ENCODE results near the gene MAPKAPK2. TPM values are rescaled to one million over a fixed set of nuclear protein-coding genes. Genes with fewer than 3 reads are reported as not detected.
"Not testable (repeated sequence)": the region's sequence is repeated elsewhere in the genome, so short reads cannot be mapped to it uniquely, and the experiment has no call there.

Gene MAPKAPK2
- total RNA-seq = 200 TPM
- long read RNA-seq, transcript MAPKAPK2-202 (10 exons, 2,961 nt) = major isoform, 34 of 67 reads
- long read RNA-seq, partial matches to known transcripts = 7 of 67 reads
- long read RNA-seq, other reads (novel, unspliced or antisense) = 26 of 67 reads

DNA sequence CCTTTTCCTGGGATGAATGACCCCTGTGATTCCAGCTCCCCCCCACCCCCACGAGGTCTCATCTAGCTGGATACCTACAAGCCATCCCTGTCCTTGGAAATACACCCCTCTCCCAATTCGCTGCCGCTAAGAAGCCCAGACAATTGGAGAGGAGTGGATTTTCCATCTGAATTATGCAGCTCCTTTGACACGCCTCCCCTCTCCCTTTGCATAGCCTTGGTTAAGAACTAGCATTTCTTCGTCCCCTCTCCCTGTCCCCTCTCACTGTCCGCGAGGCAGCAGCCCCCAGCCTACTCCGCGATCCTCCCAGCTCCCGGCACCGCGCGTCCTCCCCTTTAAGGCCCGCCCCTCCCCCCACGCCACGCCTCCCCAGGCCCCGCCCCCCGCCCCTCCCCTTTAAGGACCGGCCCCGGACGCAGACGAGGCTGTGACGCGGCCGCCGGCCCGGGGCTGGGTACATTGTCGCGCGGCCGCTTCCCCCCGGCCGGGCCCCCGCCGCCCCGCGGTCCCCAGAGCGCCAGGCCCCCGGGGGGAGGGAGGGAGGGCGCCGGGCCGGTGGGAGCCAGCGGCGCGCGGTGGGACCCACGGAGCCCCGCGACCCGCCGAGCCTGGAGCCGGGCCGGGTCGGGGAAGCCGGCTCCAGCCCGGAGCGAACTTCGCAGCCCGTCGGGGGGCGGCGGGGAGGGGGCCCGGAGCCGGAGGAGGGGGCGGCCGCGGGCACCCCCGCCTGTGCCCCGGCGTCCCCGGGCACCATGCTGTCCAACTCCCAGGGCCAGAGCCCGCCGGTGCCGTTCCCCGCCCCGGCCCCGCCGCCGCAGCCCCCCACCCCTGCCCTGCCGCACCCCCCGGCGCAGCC is at the start of gene MAPKAPK2:
MAPKAPK2 (plus strand) TSS at position 428 of the 856 bp plus-strand sequence; CDS start at position 753, 325 bp downstream.
- DNase-seq = peak; percentile 89
- ATAC-seq (ENCODE audit: poor library complexity) = peak; percentile 72
- intact Hi-C loops (cut with DNase I) = loop anchor here (5.0 kb wide), 1 partner anchor 38 kb away; no protein-coding TSS in a partner anchor

DNA sequence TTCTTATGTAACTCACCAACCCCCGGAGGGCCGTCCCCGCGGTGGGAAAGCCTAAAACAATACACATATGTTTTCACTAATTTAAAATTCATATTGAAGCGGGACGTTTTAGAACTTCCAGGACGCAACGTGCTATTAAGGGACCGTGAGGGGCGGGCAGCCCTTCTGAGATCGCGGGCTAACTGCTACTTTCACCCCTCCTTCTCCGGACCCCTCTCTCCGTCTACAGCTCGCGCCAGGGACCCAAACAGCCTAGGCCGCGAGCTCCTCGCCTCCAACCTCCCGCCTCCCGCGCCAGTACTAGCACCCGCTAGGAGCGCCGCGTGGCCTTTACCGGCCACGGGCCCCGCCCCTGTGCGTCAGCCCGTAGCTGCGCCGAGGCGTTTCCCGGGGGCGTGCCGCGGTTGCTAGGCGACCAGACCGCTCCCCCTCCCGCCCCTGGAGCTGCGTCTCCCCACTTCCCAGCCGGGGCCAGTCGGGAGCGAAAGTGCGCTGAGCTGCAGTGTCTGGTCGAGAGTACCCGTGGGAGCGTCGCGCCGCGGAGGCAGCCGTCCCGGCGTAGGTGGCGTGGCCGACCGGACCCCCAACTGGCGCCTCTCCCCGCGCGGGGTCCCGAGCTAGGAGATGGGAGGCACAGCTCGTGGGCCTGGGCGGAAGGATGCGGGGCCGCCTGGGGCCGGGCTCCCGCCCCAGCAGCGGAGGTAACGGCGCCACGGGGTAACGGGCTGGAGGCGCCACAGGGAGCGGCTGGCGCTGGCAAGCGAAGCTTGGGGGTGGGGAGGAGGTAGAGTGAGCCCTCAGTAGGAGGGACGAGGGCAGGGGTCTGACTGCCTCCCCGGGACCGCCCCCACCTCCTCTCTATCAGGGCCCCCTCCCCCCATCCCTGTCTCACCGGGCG is 49.4 kb upstream of the MAPKAPK2 start, which contains the start of gene DYRK3:
DYRK3 (plus strand) TSS at position 457 of the 898 bp plus-strand sequence; CDS start at position 625, 168 bp downstream.
- intact Hi-C loops (cut with DNase I) = loop anchor here (2.0 to 10.0 kb wide), 2 partner anchors 89 to 173 kb away; no protein-coding TSS in a partner anchor
- ATAC-seq (ENCODE audit: poor library complexity) = peak; percentile 99
- DNase-seq = peak; percentile 97

- intact Hi-C loops (cut with DNase I) = loop anchor here (2.0 to 10.0 kb wide), 2 partner anchors 89 to 173 kb away; no protein-coding TSS in a partner anchor
- DNase-seq (no peak), ATAC-seq (ENCODE audit: poor library complexity) (no peak)
Observed at GRCh38 chr1:206635978-206636345, 48.7 kb upstream of the MAPKAPK2 start.

- no peak for DNase-seq
- intact Hi-C loops (cut with DNase I) = loop anchor here (10.0 kb wide), 1 partner anchor 88 kb away; no protein-coding TSS in a partner anchor
- ATAC-seq (ENCODE audit: poor library complexity) = no peak
Observed at GRCh38 chr1:206636671-206637070, 48.0 kb upstream of the MAPKAPK2 start.

DNA sequence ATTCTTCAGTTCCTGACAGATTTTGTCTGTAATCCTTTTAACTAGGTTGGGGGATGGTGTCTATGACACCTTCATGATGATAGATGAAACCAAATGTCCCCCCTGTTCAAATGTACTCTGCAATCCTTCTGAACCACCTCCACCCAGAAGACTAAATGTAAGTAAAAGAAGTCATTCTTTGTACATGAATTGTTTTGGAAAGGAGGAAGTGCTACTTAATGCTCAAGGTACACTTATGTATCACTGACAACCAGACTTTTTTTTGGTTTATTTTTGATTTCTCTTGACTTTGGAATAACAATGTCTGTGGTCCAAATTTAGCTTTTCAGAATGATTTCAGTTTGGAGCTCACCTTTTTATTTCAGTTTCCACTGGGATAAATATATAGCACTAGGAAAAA is 47.1 kb upstream of the MAPKAPK2 start:
- no peak for DNase-seq
- intact Hi-C loops (cut with DNase I) = loop anchor here (10.0 kb wide), 1 partner anchor 87 kb away; no protein-coding TSS in a partner anchor
- ATAC-seq (ENCODE audit: poor library complexity) = no peak

DNA sequence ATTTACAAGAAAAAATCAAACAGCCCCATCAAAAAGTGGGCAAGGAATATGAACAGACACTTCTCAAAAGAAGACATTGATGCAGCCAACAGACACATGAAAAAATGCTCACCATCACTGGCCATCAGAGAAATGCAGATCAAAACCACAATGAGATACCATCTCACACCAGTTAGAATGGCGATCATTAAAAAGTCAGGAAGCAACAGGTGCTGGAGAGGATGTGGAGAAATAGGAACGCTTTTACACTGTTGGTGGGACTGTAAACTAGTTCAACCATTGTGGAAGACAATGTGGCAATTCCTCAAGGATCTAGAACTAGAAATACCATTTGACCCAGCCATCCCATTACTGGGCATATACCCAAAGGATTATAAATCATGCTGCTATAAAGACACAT is 42.6 kb upstream of the MAPKAPK2 start:
- ATAC-seq (ENCODE audit: poor library complexity); DNase-seq; intact Hi-C loops (cut with DNase I): not testable (repeated sequence)

- ATAC-seq (ENCODE audit: poor library complexity) (no peak), DNase-seq (no peak)
- intact Hi-C loops (cut with DNase I) = no loop called here
Observed at GRCh38 chr1:206643118-206643698, 41.5 kb upstream of the MAPKAPK2 start.

DNA sequence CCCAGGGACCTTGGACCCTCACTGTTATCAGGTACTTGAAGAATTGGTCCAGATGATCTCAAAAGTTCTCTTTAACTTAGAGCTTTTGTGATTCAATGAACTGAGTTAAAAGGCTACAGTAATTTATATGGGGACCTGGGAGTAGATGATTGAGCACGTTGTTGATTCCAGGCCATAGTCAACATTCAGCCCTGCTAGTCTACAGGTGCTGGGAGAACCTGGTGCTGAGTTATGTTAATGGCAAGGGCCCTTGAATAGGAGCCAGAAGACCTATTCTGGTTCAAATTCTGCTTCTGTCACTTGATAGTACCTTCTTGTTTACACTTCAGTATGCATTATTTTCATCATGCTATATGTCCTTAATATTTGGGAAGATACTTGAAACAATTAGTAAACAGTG is 38.2 kb upstream of the MAPKAPK2 start:
- intact Hi-C loops (cut with DNase I) = no loop called here
- ATAC-seq (ENCODE audit: poor library complexity) (no peak), DNase-seq (no peak)

DNA sequence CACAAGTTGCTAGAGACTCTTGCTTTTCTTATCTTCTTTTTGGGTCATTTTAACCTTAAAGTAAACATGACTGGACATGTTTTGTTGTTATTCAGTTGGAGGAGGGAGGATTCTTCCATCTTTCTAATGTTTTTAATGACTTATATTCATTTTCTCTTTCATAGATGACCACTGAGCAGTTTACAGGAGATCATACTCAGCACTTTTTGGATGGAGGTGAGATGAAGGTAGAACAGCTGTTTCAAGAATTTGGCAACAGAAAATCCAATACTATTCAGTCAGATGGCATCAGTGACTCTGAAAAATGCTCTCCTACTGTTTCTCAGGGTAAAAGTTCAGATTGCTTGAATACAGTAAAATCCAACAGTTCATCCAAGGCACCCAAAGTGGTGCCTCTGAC is 37.5 kb upstream of the MAPKAPK2 start:
- intact Hi-C loops (cut with DNase I) = no loop called here
- no peak for DNase-seq
- no peak for ATAC-seq (ENCODE audit: poor library complexity)

DNA sequence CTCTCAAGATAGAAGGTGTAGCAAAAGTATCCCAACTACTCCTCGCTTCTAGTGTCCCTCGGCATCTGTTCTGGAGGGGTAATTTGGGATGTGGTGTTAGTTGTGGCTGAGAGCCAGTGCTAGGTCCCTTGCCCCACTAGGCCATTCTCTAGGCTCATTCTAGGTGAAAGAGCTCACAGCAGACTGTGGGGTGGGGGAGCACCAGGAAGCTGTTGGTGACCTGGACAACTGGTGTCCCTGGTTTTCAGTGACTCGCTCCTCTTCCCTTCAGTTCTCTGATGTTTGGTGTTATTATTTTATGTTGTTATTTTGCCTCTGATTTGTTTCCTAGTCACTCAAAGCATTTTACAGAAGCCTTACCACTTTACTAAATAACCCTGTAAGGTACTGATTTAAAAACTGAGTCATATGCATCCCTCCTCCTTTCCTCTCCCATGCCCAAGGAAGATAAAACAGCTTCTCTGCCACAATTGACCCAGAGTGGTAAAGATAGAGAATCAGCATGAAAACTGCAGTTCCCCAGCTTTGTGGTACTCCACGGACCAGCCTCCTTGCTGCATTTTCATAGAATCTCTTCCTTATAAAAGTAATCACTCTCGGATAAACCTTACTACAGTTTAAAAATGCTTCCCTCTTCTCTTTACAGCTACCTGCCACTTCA is 35.3 kb upstream of the MAPKAPK2 start:
- peak; percentile 38 for ATAC-seq (ENCODE audit: poor library complexity)
- intact Hi-C loops (cut with DNase I) = no loop called here
- no peak for DNase-seq

- no peak for DNase-seq
- ATAC-seq (ENCODE audit: poor library complexity) = no peak
- intact Hi-C loops (cut with DNase I) = no loop called here
Observed at GRCh38 chr1:206651014-206651413, 33.7 kb upstream of the MAPKAPK2 start.

DNA sequence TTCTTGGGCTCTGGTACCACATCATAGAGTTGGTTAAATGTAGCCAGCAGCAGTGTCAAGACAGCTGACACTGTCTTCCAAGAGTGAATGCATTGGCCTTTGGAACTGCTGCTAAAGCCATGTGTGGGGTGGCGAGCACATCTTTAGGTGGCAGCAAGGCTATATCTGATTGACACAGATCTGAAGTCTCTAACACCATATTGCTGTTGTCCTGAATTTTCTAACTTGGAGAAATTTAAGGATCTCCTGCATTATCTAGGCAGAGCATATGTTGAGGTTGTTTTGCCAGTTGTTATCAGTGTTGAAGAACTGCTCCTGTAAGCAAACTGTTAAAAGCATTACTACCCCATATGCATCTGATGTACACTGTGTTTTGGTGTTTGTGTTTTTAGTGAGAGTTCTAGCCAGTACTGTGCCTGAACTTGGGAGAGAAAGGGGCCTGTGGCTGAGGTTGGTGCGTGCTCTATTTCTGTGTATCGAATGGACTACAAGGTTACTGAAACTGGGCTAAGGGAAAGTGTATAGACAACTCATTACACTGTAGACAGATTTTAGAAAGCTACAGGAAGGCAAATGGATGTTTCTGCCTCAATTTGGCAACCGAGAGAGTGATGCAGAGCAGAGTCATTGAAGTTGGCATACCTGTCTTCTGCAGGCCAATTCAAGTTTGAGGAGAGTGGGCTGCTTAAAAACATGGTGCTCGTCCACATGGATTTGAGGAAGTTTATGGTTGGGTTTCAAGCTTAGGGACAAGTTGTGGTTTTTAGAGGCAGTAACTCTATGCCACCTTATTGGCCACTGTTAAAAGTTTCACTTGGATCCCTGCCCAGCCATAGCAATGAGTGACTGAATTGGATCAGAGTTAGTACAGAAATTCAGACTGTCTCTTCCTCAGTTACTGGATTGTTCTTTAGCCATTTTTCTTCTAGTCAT is 32.5 kb upstream of the MAPKAPK2 start:
- intact Hi-C loops (cut with DNase I) = no loop called here
- ATAC-seq (ENCODE audit: poor library complexity) (no peak), DNase-seq (no peak)

DNA sequence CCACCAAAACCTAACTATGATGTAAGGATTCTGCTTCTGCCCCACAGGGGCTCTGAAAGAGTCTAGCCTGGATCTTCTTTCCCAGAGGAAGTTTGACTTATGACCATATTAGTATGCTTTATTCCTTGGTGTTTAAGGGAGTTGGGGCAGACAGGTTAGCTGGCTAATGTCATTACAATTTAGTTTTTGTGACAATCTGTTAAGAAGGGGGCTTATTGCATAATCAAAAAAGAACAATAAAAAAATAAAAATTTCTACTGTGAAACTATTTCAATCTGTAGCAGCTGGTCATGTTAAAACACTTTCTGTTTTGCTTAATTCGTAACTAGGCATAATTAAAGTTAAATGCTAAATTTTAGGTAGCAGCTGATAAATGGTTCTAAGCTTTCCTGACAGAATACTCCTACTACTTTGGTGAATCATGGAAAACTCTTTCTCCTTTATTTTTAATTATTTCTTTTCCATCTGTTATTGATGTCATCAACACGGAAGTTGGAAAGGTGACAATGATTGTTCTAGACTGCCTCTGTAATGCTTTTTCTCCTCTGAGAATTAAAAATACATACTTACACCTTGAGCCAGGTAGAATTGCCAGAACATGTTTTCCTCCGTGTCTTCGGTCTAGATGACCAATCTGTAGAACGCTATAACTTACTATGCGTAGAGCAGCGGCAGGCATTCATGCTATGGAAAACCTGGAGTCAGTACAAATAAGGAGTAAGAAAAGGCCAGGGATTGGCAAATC is 30.8 kb upstream of the MAPKAPK2 start:
- no peak for DNase-seq
- ATAC-seq (ENCODE audit: poor library complexity) = no peak
- intact Hi-C loops (cut with DNase I) = no loop called here

- DNase-seq (no peak), ATAC-seq (ENCODE audit: poor library complexity) (no peak)
- intact Hi-C loops (cut with DNase I) = loop anchor here (5.0 kb wide), 1 partner anchor 37 kb away; no protein-coding TSS in a partner anchor
Observed at GRCh38 chr1:206654828-206655227, 29.9 kb upstream of the MAPKAPK2 start.

- intact Hi-C loops (cut with DNase I) = loop anchor here (5.0 kb wide), 1 partner anchor 37 kb away; no protein-coding TSS in a partner anchor
- DNase-seq (peak; percentile 53), ATAC-seq (ENCODE audit: poor library complexity) (peak; percentile 15)
Observed at GRCh38 chr1:206655471-206655882, 29.2 kb upstream of the MAPKAPK2 start.

DNA sequence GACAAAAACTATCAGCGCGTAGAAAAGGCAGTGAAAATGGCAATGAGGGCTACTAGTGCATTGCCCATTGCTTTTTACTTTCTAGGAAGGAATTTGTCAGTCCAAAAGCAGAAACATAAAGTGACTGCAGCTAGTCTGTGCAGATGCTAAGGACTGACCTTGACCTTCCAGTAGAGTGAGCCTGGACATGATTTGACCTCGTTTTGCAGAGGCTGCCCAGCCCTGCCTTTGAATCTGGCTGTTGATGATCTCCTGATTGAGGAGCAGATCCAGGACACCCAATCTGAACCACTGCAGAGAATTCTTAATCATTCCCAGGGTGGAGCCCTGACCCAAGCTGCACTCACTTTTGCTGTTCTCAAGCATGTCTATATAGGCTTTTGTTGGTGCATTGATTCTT is 27.8 kb upstream of the MAPKAPK2 start:
- intact Hi-C loops (cut with DNase I) = loop anchor here (5.0 kb wide), 1 partner anchor 35 kb away; no protein-coding TSS in a partner anchor
- ATAC-seq (ENCODE audit: poor library complexity) (no peak), DNase-seq (no peak)
